Epithelial cell of prostate (primary cell): ENCODE measurements around the gene SPANXN5.
"Not testable (repeated sequence)": the region's sequence is repeated elsewhere in the genome, so short reads cannot be mapped to it uniquely, and the experiment has no call there.

Experiments
- DNase-seq: peaks from one replicate; pipeline ENCODE4 v3.0.0-alpha.2; 2011; ENCODE audit warnings: low read depth, low spot score
- H3K27ac ChIP-seq: fragments of 450-650 bp; 2 replicates; pipeline ENCODE4 v1.5.1; 2017; ENCODE audit warnings: mild to moderate bottlenecking

The SPANXN5 gene

DNA sequence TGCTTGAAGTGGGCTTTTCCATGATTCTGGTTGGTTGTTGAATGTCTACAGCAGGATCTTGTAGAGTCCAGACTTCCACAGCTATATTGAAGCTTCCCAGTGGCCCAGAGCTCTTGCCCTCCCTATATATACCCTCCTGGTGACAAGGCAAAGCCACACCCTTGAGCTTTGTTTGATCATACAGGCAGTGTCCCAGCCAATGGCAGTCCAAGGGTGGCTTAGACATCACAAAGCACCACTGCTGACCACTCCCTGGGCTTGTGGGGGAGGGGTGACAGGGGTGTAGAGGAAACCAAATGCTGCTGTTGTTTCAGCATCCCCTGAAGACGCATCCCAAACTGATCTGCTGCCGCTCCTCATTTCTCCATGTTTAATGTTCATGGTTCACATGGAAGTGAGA is at the start of gene SPANXN5:
SPANXN5 (minus strand) TSS at position 101 of the 400 bp plus-strand sequence; CDS start at position 22, 79 bp downstream.
- not testable (repeated sequence) for DNase-seq
- H3K27ac ChIP-seq = peak within 1 kb of the TSS; percentile 51

GRCh38 chrX:52843619-52844018 is 46.4 kb upstream of the SPANXN5 start:
- not testable (repeated sequence) for DNase-seq, H3K27ac ChIP-seq

GRCh38 chrX:52839137-52839536 is 41.9 kb upstream of the SPANXN5 start:
- DNase-seq = no peak

DNA sequence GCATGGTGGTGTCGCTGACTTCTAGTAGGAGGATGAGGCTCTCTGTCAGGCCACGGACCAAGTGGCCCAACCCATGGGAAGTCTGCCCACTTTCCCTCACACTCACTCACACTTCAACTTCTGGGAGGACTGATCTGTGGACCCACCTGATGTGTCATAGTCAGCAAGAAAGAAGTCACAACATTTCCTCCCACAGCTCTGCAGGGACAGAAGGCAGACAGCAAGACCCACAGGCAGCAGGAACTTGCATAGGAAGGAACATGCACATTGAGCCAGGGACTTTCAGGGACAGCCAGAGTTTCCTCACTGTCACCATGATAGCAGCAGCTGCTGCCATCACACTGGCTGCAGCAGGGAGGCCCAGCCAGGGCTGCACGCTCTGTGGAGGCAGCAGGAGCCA is 33.3 kb upstream of the SPANXN5 start:
- no peak for DNase-seq
- H3K27ac ChIP-seq = no peak overlapping the region

More at GRCh38 chrX:52839137-52839536, 41.9 kb upstream of the SPANXN5 start:
- H3K27ac ChIP-seq = no peak overlapping the region

DNA sequence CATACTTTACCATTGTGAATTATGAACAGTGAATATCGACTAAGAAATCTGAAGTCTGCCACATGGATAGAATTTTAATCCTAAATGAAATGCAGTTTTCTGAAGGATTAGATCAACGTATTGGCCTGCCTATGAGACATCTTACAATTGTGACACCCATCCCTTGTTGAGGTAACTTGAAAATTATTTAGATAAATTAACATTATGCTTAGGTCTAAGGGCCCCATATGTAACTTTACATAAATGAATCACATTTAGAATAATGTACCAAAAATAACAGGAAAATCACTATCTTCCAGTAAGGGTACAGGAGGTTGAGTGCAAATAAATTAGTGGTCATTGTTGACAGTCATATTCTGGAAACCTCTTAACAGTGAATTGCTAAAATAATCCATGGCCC is 27.4 kb upstream of the SPANXN5 start:
- no peak overlapping the region for H3K27ac ChIP-seq
- DNase-seq = no peak

- DNase-seq = no peak
- H3K27ac ChIP-seq = no peak overlapping the region
Observed at GRCh38 chrX:52821079-52821760, 24.0 kb upstream of the SPANXN5 start.

- no peak overlapping the region for H3K27ac ChIP-seq
Observed at GRCh38 chrX:52819788-52820187, 22.6 kb upstream of the SPANXN5 start.

GRCh38 chrX:52811065-52811625 is 13.9 kb upstream of the SPANXN5 start, which contains the start of gene XAGE5:
TSS of gene XAGE5 (plus strand) at chrX:52811287. CDS start at chrX:52812567, 1,280 bp downstream.
- no peak within 1 kb of the TSS for H3K27ac ChIP-seq
- DNase-seq = no peak

More at GRCh38 chrX:52819788-52820187, 22.6 kb upstream of the SPANXN5 start:
- DNase-seq = no peak

DNA sequence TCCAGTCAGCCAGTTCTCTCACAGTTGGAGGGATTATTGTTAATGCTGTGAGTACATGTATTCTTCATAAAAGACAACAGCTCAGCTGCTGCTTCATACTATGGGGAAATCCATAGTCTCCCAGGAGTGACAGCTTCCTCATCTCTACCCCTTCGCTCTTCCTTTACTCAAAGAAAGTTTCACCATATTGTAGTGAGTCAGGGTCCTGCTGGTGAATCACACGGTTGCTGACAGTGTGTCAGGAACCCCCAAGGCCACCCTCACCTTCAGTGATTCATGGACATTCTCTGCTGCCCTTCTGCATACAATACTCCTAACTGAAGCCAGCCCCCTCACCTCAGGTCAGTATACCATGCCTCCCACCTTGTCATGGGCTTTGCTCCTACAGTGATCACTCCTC is 7.6 kb upstream of the SPANXN5 start:
- not testable (repeated sequence) for DNase-seq, H3K27ac ChIP-seq

GRCh38 chrX:52773504-52773903 is 23.7 kb downstream of the SPANXN5 start:
- not testable (repeated sequence) for DNase-seq, H3K27ac ChIP-seq

GRCh38 chrX:52765983-52766382 is 31.2 kb downstream of the SPANXN5 start:
- DNase-seq = not testable (repeated sequence)

GRCh38 chrX:52750952-52751351 is 46.3 kb downstream of the SPANXN5 start, which contains the start of gene SSX2B:
TSS of gene SSX2B (plus strand) at chrX:52751252. CDS start at chrX:52752681, 1,429 bp downstream.
- not testable (repeated sequence) for DNase-seq, H3K27ac ChIP-seq

More at GRCh38 chrX:52765983-52766382, 31.2 kb downstream of the SPANXN5 start:
- not testable (repeated sequence) for H3K27ac ChIP-seq
